Measurements from ENCODE around the gene COL16A1.

The COL16A1 gene

DNA sequence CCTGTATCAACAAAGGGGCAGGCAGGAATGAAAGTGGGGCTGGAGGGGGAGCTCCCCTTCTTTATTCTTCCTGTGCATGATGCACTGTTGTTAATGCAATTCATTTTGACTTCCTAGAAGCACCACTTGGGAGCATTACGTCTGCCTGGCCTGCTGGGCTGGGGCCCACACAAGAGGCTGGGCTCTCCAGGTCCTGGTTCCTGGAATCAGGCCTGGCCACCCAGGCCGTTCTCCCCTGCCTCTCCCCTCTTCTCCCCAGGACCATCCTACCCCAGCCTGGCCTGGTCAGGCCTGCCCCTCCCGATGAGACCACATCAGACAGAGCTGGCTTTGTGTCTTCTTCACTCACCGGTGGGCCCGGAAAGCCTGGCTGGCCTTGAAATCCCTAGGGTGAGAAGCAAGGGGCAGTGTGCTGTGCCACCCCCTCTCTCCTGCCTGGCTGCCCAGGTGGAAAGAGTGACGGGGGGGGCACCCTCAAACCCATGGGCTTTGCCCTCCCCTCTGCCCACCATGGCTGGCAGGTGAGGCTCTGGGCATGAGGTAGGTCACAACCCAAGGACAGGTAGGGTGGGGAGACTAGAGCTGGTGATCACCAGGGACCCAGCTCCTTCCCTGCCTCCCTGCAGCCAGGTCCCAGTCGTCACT is 38.5 kb downstream of the COL16A1 start:
- in situ Hi-C loops (cut with MboI; ENCODE audit: low pct_unique_long_range_greater_than_20kb, low sequenced_read_pairs, unreplicated experiment): loop anchor here (10.0 to 25.0 kb wide), 5 partner anchors 49 to 747 kb away; partner anchors contain the start of gene TMEM39B
- DNase-seq (ENCODE audit: low spot score): no peak
- TF ChIP-seq, protein P1, sequence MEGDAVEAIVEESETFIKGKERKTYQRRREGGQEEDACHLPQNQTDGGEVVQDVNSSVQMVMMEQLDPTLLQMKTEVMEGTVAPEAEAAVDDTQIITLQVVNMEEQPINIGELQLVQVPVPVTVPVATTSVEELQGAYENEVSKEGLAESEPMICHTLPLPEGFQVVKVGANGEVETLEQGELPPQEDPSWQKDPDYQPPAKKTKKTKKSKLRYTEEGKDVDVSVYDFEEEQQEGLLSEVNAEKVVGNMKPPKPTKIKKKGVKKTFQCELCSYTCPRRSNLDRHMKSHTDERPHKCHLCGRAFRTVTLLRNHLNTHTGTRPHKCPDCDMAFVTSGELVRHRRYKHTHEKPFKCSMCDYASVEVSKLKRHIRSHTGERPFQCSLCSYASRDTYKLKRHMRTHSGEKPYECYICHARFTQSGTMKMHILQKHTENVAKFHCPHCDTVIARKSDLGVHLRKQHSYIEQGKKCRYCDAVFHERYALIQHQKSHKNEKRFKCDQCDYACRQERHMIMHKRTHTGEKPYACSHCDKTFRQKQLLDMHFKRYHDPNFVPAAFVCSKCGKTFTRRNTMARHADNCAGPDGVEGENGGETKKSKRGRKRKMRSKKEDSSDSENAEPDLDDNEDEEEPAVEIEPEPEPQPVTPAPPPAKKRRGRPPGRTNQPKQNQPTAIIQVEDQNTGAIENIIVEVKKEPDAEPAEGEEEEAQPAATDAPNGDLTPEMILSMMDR (IDR thresholded peaks at IDR 0.05; ENCODE audit: extremely low read depth, insufficient read depth, missing control alignments): no peak

DNA sequence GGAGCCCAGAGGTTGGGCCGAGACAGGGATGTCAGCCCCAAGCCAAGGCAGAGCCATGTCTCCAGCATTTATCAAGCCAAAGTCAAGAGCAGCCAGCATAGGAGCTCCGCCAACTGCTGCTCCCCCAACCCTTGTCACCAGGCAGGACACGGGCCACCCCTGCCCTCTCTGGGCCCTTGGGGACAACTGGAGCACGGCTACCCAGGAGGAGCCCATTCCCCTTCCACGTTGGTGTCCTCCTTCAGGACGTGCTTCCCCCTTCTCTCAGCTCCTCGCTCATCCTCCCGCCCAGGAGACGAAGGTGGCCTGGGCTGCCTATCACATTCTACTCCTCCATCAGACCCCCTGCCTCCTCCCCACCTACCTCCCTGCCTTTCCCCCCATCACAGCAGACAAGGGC is 39.3 kb downstream of the COL16A1 start:
- no peak for DNase-seq (ENCODE audit: low spot score)
- in situ Hi-C loops (cut with MboI; ENCODE audit: low pct_unique_long_range_greater_than_20kb, low sequenced_read_pairs, unreplicated experiment): loop anchor here (10.0 to 25.0 kb wide), 5 partner anchors 50 to 748 kb away; partner anchors contain the start of gene TMEM39B
- TF ChIP-seq, protein P1 (IDR thresholded peaks at IDR 0.05; ENCODE audit: extremely low read depth, insufficient read depth, missing control alignments): no peak

DNA sequence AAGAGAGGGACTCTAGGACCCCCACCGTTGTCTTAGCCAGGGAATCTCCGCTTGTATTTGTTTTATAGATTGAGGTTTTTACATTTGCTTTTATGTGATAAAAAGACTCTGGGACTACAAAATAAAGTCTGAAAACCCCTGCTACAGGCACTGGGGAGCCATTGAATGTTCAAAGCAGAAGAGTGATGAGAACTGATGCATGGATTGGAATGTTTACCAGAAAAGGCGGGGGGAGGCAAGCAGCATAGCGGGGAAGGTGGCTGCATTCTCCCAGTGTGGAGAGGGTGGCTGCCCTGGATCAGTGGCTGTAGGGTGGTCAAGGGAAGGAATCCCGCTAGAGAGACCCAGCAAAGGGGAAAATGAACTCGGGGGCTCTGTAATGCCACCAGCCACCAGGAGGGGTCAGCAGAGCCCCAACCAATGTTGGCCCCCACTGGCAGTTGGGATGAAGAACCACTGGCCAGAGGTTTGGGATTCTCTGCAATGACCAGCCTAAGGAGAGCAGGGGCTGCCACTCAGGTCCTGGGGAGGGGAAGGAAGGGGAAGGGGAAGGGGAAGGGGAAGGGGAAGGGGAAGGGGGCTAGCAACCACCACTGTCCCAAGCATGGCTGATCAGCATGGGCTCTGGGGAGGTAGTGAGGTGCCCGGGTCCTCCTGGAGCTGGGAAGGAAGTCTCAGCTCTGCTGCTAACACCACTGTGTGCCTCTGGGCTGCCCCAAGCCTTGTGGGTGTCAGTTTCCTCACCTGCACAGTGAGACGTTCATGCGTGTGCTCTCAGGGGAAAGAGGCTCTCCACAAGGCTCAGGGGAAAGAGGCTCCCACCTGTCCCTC is 40.0 kb downstream of the COL16A1 start:
- TF ChIP-seq, protein P1 (IDR thresholded peaks at IDR 0.05; ENCODE audit: extremely low read depth, insufficient read depth, missing control alignments): peak; percentile 98
- DNase-seq (ENCODE audit: low spot score): peak; percentile 88
- in situ Hi-C loops (cut with MboI; ENCODE audit: low pct_unique_long_range_greater_than_20kb, low sequenced_read_pairs, unreplicated experiment): loop anchor here (10.0 to 25.0 kb wide), 5 partner anchors 51 to 748 kb away; partner anchors contain the start of gene TMEM39B

DNA sequence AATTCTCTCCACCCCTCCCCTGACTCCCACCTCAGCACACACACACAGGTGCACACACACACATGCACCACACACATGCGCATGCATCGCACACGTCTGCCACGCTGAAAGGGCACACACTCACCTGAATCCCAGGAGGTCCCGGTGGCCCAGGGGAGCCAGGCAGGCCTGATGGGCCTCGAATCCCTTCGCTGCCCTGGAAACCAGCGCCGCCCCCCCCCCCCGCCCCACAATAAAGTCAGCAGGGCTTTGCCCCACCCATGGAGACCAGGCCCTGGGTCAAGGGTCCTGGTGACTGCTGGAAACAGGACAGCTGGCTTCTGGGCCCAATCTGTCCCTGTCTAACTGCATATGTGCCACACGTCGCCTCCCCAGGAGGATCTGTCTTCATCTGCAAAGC is 41.4 kb downstream of the COL16A1 start:
- in situ Hi-C loops (cut with MboI; ENCODE audit: low pct_unique_long_range_greater_than_20kb, low sequenced_read_pairs, unreplicated experiment): loop anchor here (10.0 to 25.0 kb wide), 5 partner anchors 52 to 750 kb away; partner anchors contain the start of gene TMEM39B
- TF ChIP-seq, protein P1 (IDR thresholded peaks at IDR 0.05; ENCODE audit: extremely low read depth, insufficient read depth, missing control alignments): no peak
- DNase-seq (ENCODE audit: low spot score): no peak

DNA sequence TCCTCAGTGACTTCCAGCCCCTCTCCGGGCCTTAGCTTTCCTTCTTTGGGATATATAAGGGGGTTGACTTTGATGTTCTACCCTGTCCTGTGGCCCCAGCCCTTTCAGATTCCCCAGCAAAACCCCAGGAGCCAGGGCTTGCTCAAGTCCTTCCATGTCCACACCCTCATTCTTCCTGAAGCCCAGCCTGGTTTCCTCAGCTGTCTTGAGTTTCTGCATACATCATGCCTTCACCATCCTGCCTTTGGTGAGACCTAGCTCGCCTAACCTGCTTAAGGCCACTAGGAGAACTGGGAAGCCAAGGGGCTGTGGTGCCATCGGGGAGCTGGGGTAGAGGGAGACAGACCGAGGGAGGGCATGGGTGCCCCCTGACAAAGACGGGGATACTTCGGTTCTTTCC is 42.0 kb downstream of the COL16A1 start:
- TF ChIP-seq, protein P1 (IDR thresholded peaks at IDR 0.05; ENCODE audit: extremely low read depth, insufficient read depth, missing control alignments): no peak
- no peak for DNase-seq (ENCODE audit: low spot score)
- in situ Hi-C loops (cut with MboI; ENCODE audit: low pct_unique_long_range_greater_than_20kb, low sequenced_read_pairs, unreplicated experiment): loop anchor here (10.0 to 25.0 kb wide), 5 partner anchors 53 to 750 kb away; partner anchors contain the start of gene TMEM39B

DNA sequence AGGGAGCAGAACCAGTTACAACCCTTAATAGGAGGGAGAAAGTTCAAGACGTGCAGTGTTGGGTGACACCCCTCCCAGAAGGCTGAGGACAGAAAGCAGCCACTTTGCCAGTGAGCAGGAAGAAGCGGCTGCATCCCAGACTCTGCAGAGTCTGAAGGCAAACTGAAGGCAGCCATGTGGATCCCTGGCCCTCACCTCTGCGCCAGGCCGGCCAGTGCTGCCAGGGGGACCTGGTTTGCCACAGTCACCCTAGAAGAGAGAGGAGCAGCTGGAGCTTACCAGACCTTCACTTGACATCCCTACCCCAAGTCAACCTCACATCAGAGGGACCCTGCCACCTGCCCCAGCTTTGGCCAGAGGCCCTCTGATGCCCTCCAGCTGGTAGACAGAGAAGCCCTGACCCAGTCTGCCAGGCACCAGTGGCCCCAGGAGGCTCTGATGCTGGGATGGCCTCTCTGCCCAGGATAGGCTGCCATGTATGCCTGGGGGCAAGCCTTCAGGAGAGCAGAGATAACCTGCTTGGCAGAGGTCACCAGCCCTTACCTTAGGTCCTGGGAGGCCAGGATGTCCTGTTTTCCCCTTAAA is 42.9 kb downstream of the COL16A1 start:
- in situ Hi-C loops (cut with MboI; ENCODE audit: low pct_unique_long_range_greater_than_20kb, low sequenced_read_pairs, unreplicated experiment): loop anchor here (10.0 to 25.0 kb wide), 5 partner anchors 54 to 751 kb away; partner anchors contain the start of gene TMEM39B
- TF ChIP-seq, protein P1 (IDR thresholded peaks at IDR 0.05; ENCODE audit: extremely low read depth, insufficient read depth, missing control alignments): no peak

More for the DNA sequence above, 42.9 kb downstream of the COL16A1 start:
- DNase-seq (ENCODE audit: low spot score): no peak

Data from GM13977 (cell line).